GM21381 (cell line): Measurements from ENCODE around the gene TSPYL2.

Experiments used
- ATAC-seq: cut with Tn5 transposase; IDR thresholded peaks from one replicate; pipeline ENCODE4 v1.9.1; 2021; ENCODE audit warnings: mild to moderate bottlenecking, moderate library complexity; ENCODE audit not compliant: unreplicated experiment

The TSPYL2 gene

DNA sequence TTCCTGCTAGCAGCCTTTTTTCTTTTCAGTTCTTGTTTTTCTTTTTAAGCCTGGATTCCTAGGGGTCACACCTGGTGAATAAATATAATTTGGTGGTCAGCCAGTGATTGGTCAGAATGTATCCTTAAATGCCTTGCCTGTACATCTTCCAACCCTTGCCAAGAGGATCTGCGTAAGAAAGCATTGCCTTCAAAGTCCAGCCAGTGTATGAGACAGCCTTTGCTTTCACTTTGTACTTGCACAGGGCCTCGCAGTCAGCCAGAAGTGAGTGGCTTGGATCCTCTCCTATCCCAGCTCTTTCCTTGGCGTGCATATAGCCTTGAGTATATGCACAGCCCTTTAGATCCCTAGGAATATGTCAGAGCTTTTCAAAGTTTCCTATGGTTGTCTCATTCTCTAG, 33.9 kb downstream of the TSPYL2 start:
- ATAC-seq, result no peak

DNA sequence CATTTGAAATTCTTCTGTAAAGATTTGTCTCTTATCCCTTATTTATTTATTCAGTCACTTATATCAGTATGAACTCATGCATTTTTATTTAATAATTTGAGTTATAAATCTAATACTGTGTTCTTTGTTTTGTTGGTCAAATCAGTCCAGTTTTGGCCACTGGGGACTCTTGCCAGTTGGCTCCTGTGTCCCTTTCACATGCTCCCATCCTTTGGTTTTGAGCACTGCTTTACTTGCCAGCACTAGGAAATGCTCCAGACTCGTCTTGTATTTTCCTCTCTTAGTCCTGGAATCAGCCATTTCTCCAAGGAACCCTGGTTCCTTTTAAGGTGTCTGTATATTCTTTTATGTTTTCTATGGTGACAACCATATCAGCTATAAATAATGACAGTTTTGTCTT, 39.8 kb downstream of the TSPYL2 start:
- ATAC-seq, result no peak

DNA sequence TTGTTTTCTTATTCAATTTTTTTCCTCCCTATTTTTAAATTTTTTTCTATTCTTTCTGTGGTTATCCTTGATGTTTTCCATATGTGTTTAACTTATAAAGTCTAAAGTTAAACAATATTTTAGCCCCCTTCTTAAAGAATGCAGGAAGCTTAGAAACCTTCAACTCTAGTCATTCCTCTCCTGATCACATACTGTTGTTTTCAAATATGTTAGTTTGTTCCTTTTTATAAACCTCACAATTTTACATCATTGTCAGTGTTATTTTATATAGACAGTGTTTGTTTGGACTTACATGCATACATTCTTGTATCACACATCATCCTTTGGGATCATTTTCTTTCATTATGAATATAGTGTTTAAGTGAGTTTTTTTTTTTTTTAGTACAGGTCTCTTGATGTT, 43.3 kb downstream of the TSPYL2 start:
- ATAC-seq, result no peak

DNA sequence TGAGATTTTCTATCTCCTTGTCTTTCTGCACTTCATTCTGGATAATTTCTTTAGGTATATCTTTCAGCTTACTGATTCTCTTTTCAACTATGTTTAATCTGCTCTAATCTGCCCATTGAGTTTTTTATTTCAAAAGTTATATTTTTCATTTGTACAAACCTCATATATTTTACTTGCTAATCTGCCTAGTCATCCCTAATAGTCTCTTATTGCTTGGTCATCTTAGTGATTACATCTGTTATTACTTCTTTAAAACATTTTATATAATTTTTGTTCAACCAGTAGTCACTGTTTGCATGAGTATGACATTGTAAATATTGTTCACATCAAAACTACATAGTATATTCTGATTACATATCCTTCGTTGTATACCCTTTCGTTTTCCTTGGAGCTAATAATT, 44.2 kb downstream of the TSPYL2 start:
- ATAC-seq, result no peak

DNA sequence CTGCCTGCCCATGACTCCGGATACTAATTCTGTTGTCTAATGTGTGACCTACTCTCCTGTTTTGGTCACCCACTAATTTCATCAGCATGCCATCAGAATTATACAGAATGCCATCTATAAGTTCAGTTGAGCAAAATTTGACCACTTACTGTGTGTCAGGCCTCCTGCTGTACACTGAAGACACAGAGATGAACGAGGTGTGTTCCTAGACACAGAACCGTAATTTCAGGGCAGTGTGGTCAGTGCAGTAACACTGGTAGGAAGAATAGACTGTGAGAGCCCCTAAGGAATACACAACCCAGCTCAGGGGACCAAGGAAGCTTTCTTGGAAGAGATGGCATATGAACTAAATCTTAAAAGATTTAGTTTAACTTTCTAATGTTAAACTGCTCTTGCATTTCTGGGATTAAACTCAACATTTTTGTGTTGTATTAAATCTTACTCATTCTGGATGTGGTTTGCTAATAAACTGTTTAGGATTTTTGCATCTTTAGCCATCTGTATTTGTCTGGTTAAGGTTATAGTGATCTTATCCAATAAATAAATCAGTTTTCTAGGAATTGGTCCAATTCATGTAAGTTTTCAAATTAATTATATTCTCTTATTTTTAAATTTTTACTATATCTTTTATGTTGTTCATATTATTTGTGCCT, 46.1 kb downstream of the TSPYL2 start:
- ATAC-seq, result no peak

DNA sequence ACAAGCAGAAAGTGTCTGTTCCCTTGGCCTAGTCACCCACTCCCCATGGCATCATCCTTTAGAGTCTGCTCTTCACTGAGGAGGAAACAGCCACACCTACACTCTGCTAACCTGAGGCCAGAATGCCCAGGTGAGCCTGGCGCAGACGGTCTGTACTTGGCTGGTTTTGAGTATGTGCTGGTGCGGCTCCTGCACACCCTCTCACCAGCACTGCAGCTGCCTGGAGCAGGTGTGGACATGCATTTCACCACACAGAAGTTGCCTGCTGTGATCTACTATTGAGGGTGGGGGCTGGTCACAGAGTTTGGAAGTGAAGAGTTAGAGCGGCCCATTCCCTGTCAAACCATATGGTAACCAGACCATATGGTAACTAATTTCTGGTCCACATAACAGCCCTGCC, 51.2 kb downstream of the TSPYL2 start:
- no peak for ATAC-seq

DNA sequence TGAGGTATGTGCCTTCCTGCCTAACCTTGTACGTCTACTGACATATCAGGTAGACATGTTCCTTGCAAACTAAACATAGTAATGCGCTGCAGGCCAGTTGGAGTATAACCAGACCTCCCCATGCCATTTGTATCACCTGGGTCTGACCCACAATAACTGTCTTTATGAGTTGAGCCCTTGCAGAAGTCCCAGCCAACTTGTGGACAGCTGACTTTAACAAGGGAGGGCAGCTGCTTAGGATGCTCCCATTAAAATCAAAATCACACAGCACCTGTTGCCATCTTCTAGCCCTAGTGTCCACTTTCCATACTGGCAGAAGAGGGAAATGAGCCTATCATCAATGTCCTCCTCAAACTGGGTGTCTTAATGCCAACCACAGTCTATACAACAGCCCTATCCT, 53.4 kb downstream of the TSPYL2 start:
- no peak for ATAC-seq
